Left ventricle myocardium superior (tissue), 1 donor: ENCODE data around the gene RBM7. TPM values are rescaled to one million over a fixed set of nuclear protein-coding genes. Genes with fewer than 3 reads are reported as not detected.

Source experiments
- ATAC-seq: fragments of 200-7000 bp; cut with Tn5 transposase; one replicate; pipeline ENCODE4 v1.9.1; 2020; ENCODE audit warnings: mild to moderate bottlenecking, moderate library complexity
- DNase-seq: peaks from one replicate; pipeline ENCODE4 v3.0.0-alpha.2; 2020
- intact Hi-C: fragments of 100-400 bp; cut with micrococcal nuclease; formaldehyde crosslinking; loops from one replicate; pipeline ENCODE4 v1.11.0; 2022
- total RNA-seq: library from RNA; stranded (reverse); fragmentation: NEBNext Ultra II Directional; extraction: Animal tissue kit (Norgen Biotek cat#: 25700); gene quantifications from one replicate; pipeline ENCODE4 v1.2.1, GENCODE V29; 2021
- donor health status: DM: no; HTN: yes; CAD: no; lungs with severe emphysema.

RBM7 gene
- total RNA-seq, 1 donor from 2014 or later, result 20.4 TPM

DNA sequence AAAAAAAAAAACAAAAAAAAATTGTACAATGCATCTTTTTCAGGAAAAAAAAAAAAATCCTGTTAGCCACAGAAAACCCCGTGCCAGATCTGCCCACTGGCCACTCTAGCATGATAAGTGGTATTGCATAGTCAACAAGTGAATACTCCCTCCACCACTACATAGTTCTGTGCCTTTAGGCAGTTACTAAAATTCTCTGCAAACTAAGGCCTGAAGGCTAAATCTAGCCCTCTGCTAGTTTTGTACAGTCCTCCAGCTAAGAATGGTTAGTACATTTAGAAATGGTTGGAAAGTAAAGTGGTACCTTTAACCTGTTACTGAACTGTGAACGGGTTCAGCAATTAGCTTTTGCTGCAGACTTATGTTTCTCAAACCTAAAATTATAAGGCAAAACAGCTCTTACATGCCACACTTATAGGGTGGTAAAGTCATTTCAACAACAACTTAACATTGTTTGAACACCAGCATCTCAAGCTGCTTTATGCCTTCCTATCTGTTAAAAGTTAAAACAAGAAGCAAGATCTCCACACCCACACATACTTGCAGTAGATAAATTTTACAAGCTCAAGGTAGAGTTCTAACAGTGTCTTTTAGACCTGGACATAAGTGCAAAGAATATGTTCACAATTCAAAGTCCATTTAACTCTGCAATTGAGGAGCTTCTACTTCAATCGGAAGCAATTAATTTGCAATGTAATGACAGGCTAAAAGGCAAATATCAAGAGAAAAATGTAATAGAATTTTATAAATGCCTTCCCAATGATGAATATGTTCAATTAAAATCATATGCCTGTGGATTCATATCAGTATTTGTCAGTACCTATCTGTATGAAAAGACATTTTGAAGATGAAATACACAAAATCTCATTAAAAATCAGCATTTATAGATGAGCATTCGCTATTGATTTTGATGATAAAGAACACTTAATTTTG is 7.5 kb upstream of the RBM7 start:
- intact Hi-C loops, result no loop called here
- ATAC-seq, result no peak
- DNase-seq, result no peak

DNA sequence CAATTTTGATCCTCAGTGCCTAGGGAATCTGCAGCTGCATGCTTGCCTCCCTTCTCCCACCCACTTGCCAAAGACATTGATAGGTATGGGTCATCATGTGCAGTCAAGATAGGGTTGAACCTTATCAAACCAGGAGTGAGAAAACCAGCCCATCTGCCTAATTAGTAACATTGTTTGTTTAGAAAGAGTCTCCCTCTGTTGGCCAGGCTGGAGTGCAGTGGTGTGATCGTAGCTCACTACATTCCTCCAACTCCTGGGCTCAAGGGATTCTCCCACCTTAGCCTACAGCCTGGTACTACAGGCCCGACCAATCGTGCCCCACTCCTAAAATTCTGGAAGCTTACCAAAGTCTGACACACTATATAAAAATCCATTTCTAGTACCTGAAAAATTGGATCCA is 4.7 kb upstream of the RBM7 start:
- ATAC-seq (no peak), DNase-seq (no peak)
- intact Hi-C loops, result no loop called here

DNA sequence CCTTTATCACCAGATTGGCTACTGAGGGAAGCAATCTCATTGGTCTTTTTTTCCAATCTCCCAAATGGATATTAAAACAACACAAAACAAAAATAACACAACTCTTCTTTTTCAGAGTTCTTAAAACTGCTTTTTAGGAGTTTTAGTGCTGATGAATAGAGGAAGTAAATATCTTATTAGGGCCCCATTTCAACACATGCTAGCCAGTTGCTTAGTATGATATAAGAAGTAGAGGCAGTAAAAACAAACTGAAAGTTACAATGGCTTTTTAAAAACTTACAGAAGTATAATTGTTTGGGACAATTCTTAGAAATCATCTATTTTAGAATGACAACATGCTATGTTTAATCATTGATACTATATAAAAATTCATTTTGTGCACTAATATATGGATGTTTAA is 3.5 kb upstream of the RBM7 start:
- DNase-seq (no peak), ATAC-seq (no peak)
- intact Hi-C loops, result no loop called here

DNA sequence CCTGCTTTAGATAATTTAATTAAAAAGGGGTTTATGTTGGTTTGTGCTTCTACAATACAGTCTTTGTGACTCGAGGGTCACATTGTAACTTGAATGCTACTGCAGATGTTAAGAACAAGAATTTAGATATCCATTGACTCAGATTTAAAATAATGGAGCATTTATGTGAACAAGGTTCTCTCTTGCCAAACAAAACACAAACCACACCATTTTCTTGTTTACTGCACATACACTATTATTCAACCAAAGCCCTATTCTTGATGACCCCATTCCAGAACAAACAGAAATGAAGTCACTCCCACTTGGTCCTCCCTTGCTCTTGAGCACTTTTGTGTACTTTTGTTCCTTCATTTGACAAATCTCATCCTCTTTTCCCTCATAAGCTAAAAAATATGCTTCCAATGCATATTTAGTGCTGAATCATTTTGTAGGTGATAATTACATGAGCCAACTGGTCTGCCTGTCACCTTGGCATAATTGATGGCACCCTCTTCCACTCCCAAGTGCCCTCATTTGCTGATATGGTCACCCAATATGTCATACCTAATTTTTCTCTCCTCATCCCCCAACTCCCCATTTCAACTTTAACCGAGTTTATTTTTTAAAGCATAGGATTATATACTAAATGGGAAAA is 3.0 kb upstream of the RBM7 start:
- ATAC-seq (no peak), DNase-seq (no peak)
- intact Hi-C loops, result no loop called here

DNA sequence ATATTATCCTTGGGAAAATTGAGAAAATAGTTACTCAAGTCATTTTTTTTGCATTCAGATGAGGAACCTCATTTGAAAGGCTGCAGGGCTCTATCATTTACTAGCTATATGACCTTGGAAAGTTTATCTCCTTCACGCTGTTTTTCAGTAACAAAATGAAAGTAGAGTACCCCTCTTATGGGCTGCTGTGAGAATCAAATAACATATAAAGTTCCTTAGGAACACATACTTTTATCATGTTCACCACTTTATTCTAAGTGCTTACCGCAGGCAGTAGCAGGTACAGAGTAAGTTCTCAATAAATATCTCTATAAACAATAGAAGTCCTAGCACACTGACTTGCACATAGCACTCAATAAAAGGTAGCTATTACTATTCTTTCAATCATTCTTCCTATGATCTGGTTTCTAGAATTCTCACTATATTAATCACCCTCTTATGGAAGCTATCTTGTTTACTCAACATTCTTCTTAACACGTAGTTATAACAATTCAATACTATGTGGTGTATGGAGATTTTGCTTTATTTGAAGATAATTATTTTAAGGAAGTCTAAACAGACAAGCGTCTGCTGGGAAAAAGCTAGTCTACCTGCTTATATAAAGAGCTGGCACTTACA is 2.1 kb upstream of the RBM7 start:
- DNase-seq (no peak), ATAC-seq (no peak)
- intact Hi-C loops, result no loop called here

DNA sequence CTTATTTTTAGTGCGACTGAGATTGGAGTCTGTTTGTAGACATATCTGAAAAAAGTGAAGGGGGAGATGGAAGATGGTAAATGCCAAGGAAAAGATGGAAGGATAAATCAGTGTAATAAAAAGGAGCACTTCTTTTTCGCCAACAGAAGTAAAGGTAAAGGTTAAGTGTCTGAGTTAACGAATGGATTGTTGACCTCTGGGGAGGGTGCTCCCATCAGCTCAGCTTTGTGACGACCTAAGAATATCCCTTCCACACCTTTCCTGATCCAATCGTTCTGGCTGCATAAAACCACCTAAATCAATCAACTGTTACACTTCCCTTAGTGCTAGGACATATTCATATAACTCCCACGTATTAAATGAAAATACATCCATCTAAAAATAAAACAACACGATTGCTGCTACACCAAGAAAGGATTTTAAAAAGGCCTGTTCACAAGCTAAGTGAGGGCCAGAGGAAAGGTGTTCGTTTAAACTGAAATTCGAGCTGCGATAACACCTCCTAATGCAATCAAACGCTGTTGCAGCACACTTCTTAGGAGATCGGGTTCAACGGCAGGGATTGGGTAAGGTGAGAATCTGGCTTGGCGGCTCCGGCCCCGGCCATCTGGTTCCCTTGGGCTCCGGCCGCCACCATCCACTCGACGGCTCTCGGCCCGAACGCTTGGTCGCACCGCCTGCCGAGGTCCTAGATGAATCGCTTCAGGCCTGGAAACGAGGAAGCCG is 813 bp upstream of the RBM7 start:
- intact Hi-C loops, result no loop called here
- ATAC-seq, result peak; percentile 67
- peak; percentile 78 for DNase-seq

DNA sequence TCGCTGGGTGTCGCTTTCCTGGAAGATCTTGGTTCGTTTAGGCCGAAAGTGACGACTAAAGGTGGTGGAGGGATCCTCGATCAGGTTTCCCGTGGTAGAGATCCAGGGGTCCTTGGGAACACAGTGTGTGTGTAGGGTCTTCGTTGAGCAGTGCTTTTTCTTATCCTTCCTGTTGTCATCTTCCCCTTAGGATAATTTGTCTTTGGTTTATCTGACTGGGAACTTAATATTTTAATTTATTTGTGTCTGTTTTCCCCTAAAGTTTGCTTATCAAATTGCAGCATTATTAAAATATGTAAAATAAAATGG is 403 bp downstream of the RBM7 start:
- intact Hi-C loops, result no loop called here
- no peak for ATAC-seq
- DNase-seq, result no peak

DNA sequence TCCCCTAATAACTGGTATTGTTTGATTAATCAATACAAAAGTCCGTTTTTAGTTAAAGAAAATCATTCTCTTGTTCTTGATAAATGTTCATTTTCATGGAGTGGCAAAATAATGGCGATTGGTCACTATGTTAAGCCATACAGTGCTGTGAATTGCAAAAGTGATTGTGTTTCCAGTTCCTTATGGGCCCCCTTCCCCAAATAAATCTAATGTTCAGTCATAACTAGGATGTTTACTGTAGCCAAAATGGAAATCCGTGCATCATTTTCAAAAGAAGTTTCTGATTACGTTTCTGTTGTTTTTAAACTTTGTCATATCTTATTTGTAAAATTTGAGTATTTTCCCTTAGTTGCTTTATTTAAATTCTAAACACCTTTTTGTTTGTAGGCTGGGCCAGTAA is 845 bp downstream of the RBM7 start:
- no peak for DNase-seq
- ATAC-seq, result no peak
- intact Hi-C loops, result no loop called here

DNA sequence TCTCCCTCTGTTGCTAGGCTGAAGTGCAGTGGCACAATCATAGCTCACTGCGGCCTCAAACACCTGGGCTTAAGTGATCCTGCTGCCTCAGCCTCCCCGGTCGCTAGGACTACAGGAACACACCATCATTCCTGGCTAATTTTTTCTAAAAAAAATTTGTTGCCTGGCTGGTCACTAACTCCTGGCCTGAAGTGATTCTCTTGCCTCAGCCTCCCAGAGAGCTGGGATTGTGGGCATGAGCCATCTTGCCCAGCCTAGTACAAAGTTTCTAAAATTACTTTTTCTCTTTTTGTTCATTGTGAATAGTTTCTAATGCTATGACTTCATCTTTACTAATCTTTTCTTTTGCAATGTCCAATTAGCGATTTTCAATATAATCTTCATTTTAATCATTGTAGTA is 12.5 kb downstream of the RBM7 start:
- intact Hi-C loops, result no loop called here
- ATAC-seq (no peak), DNase-seq (no peak)

DNA sequence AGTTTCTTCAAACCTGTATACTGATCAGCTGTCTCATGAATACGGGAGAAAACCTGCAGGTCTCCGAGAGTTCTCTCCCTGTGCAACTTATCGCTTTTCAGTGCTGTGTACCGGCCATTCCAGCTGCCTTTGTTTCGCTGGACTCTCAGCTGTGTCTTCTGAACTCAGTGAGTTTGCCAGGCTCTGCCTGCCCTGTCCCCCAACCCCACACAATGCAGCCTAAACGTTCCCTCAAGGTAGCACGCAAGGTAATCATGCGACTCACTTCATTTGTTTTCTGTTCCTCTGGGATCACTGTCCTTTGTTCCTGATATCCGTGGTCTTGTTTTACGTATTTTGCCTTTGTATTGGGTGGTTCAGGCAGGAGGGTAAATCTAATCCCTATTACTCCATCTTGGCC is 13.5 kb downstream of the RBM7 start:
- ATAC-seq (no peak), DNase-seq (no peak)
- intact Hi-C loops, result no loop called here

DNA sequence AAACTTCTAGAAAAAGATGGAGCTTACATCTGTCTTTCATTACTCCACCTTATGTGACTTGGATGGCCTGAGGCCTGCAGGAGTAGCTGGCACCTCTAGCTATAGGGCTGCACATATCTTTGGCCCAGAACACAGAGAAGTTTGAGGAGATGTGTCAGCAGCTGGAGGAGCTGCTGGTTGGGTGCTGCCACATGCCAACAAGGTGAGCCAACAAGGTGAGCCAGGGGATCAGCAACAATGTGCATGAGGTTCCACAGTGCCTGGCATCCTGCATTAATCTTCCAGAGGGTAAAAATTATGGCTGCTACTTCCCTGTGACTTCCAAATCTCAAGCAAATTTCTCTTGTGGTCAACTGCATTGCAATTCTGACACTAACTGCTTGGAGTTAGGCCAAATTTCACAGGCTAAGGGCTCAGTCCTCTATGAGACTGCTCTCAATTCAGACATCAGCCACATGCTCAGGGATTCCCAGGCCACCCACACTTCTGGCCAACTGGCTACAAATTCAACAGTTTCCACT is 16.0 kb downstream of the RBM7 start:
- DNase-seq (no peak), ATAC-seq (peak; percentile 53)
- intact Hi-C loops, result no loop called here

DNA sequence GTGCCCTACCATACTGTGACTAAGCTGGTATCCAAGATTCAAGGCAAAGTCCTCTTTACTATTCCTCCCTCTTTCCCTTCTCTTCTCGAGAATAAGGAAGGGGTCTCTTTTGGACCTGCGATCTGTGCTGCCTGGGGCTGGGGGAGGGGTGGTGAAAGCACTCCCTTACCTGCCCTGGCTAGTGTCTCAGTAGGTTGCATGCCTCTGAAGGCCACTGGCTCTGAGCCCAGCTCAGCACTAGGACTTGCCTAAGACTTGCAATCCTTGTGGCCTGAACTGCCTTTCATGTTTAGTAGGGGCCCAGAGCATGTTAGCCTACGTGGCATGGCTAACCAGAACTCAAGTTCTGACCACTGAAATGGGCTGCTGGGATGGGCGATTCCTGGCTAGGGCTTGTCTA is 25.8 kb downstream of the RBM7 start:
- DNase-seq (no peak), ATAC-seq (no peak)
- intact Hi-C loops, result no loop called here

DNA sequence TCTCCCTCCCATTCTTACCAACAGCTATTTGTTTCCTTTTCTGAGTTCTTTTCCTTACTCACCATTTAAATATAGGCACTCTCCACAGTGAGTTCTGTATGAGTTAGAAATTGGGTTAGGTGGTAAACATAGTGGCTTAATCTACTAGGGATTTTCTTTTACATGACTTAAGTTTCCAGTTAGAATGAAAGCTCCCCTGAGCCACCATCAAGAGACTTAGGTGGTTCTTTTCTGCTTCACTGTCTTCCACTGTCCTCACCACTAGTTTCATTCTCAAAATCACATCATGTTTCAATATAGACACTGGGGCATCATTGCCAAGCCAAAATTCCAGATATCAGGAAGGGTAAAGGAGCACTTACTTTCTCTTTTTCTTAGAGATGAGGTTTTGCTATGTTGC is 29.8 kb downstream of the RBM7 start:
- no peak for DNase-seq
- intact Hi-C loops, result no loop called here

DNA sequence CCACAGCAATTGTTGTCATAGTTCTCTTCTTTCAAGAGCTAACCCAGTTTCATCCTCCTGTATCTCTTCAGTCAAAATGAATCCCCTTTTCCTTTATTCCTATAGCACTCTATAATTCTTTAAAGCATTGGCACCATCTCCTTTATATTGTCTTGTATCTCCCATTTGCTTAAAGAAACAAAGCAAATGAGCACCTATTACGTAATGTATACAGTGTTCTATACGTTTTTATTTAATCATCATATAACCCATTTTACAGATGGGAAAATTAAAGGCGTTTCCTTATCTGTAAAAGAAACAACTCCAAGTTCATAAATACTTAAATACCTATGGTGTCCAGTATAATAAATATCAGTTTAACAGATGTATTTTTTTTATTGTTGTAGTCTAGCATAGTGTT is 32.4 kb downstream of the RBM7 start:
- ATAC-seq (no peak), DNase-seq (no peak)
- intact Hi-C loops, result no loop called here

More for the DNA sequence above, 29.8 kb downstream of the RBM7 start:
- ATAC-seq, result no peak

DNA sequence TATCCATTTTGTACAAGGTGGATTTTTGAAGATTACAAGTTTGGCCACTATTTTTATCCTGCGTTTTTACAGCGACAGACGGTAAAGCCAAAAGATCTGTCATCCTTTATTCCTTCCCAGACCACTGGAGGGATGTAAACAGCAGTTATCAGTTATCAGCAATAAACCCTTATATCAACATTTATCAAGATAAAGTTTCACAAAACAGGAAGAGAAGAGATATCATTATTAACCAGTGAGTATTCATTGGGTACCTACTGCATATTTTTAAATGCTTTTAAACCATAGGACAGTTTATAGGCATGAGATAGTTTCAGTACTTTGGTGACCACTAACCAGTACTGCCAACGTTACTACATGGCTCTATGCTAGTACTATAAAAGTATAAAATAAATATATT is 32.9 kb downstream of the RBM7 start:
- DNase-seq (no peak), ATAC-seq (no peak)
- intact Hi-C loops, result no loop called here

DNA sequence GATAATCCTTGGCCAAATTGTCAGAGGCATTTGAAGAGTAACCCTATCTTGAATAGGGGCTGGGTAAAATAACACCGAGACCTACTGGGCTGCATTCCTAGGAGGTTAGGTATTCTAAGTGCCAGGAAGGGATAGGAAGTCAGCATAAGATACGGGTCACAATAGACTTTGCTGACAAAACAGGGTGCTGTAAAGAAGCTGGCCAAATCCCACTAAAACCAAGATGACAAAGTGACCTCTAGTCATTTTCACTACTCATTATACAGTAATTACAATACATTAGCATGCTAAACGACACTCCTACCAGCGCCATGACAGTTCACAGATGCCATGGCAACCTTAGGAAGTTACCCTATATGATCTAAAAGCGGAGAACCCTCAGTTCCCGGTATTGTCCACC is 37.8 kb downstream of the RBM7 start:
- ATAC-seq (no peak), DNase-seq (no peak)
- intact Hi-C loops, result no loop called here

DNA sequence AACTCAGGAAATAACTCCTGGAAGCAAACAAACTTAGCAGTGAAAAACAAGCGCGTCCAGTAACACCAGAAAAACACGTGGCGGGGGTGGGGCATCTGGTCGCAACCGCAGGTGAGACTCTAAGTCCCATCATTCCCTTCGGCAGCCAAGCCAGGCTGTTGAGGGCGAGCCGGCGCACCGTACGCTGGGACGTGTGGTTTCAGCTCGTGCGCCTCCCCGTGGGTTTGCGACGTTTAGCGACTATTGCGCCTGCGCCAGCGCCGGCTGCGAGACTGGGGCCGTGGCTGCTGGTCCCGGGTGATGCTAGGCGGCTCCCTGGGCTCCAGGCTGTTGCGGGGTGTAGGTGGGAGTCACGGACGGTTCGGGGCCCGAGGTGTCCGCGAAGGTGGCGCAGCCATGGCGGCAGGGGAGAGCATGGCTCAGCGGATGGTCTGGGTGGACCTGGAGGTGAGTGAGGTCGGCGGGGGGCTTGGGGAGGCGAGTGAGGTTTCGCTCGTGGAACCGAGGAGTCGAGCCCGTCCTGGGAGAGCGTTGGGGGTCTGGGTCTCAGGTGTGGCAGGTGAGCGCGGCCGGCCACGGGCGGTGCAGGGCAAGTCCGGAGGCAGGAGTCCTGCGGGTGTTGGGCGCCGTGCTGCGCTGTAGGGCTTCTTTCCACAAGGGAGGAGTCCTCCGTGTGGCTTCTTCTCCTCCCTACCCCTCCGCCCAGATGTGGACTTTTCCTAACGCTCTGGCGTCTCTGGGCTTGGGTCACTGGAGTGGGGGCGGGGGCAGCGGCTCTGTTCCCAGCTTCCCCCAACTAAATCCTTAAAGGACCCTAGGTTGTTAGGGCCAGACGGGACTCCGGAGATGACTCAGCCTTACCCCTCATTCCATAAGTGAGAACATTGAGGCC is 39.0 kb downstream of the RBM7 start, which contains the start of gene REXO2:
TSS of gene REXO2 (plus strand) at position 239 of the 892 bp plus-strand sequence. CDS start at position 301, 62 bp downstream.
- ATAC-seq, result peak; percentile 98
- peak; percentile 98 for DNase-seq
- intact Hi-C loops, result no loop called here

DNA sequence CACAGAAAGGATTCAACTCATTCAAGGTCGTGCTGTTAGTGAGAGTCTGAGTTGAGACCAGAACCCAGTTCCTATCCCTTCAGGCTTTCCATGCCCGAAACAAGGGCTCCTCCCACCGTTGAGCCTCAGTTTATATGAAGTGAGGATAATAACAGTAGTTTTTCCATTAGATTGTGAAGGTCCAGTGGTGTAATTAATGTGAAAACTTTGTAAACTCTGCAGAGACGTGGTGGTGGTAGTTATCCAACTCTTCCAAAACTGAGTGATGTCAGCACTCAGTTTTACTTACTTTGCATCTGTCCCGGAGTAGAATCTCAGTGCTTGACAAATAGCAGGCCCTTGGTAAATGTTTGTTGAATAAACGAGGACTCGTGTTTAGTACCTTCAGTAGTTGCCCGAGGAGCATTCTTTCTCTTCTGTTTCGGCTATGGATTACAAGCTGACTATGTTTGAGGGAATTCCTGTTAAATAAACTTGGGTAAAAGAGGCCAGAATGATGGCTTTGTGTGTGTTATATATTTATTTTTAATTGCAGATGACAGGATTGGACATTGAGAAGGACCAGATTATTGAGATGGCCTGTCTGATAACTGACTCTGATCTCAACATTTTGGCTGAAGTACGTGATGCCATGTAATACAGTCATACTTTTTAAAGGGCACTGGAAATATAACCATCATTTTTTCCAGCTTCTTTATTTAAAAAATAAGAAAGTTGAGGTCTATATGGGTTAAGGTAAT is 39.8 kb downstream of the RBM7 start:
- ATAC-seq, result peak; percentile 1
- intact Hi-C loops, result no loop called here
- DNase-seq, result no peak
